Activated T-cell treated with anti-CD3 and anti-CD28 coated beads, Interleukin-2, amount 50 U/mL, for 1 hour (primary cell): ENCODE results near the gene PMPCA.

Source experiments
- DNase-seq: peaks from one replicate; pipeline ENCODE4 v3.0.0-alpha.2; 2020

Gene PMPCA

GRCh38 chr9:136438548-136439480, 28.4 kb downstream of the PMPCA start:
- DNase-seq = peak; percentile 65

- DNase-seq = peak; percentile 94
These were observed 29.3 kb downstream of the PMPCA start, which contains the start of gene INPP5E for GRCh38 chr9:136439481-136440408. TSS of gene INPP5E (minus strand) at chr9:136439845. CDS start at chr9:136439419, 426 bp downstream.

- no peak for DNase-seq
These were observed 30.8 kb downstream of the PMPCA start for GRCh38 chr9:136441191-136441680.

- DNase-seq = no peak
These were observed 31.3 kb downstream of the PMPCA start for GRCh38 chr9:136441681-136442245.

GRCh38 chr9:136442265-136442664, 31.8 kb downstream of the PMPCA start:
- no peak for DNase-seq

- no peak for DNase-seq
These were observed 32.6 kb downstream of the PMPCA start for GRCh38 chr9:136443087-136443486.

GRCh38 chr9:136443687-136444086, 33.2 kb downstream of the PMPCA start:
- DNase-seq = no peak

GRCh38 chr9:136444102-136444501, 33.6 kb downstream of the PMPCA start:
- DNase-seq = no peak

GRCh38 chr9:136445799-136446198, 35.3 kb downstream of the PMPCA start:
- no peak for DNase-seq

GRCh38 chr9:136447173-136447778, 36.8 kb downstream of the PMPCA start:
- DNase-seq = no peak

GRCh38 chr9:136448655-136449054, 38.2 kb downstream of the PMPCA start:
- no peak for DNase-seq

- no peak for DNase-seq
These were observed 40.9 kb downstream of the PMPCA start for GRCh38 chr9:136451221-136451877.

GRCh38 chr9:136453326-136453725, 42.9 kb downstream of the PMPCA start:
- DNase-seq = no peak

- no peak for DNase-seq
These were observed 43.8 kb downstream of the PMPCA start for GRCh38 chr9:136454026-136454796.

GRCh38 chr9:136455043-136456002, 44.9 kb downstream of the PMPCA start:
- no peak for DNase-seq

- DNase-seq = no peak
These were observed 45.8 kb downstream of the PMPCA start for GRCh38 chr9:136456258-136456657.

GRCh38 chr9:136457326-136457725, 46.9 kb downstream of the PMPCA start:
- no peak for DNase-seq

GRCh38 chr9:136459425-136459824, 49.0 kb downstream of the PMPCA start:
- DNase-seq = no peak

- no peak for DNase-seq
These were observed 50.4 kb downstream of the PMPCA start for GRCh38 chr9:136460772-136461325.

- DNase-seq = no peak
These were observed 52.2 kb downstream of the PMPCA start for GRCh38 chr9:136462664-136463063.
